Measurements from ENCODE around the gene ATG7. TPM values are rescaled to one million over a fixed set of nuclear protein-coding genes. Genes with fewer than 3 reads are reported as not detected.

Gene ATG7
- total RNA-seq, 1 experiment from 2014 or later = 59.1 TPM

Other genes with a start within 250 kb of the ATG7 start
- 1.9 and 3.9 TPM in 2 replicates for gene HRH1, start 117.9 kb upstream of the ATG7 start, total RNA-seq (2014; rRNA removed; shearing (Covaris generic))

Data from H4 (cell line).